Measurements from ENCODE around the gene HRH3.

HRH3 gene

GRCh38 chr20:62174021-62174804 is 45.9 kb downstream of the HRH3 start:
- no peak for TF ChIP-seq TCF12 (IDR thresholded peaks at IDR 0.05; ENCODE audit: low read depth)
- TF ChIP-seq EP300 (IDR thresholded peaks at IDR 0.05; ENCODE audit: borderline replicate concordance), result no peak
- no peak for TF ChIP-seq FOXM1 (IDR thresholded peaks at IDR 0.05; ENCODE audit: borderline replicate concordance, low read depth)
- TF ChIP-seq TAF1 (IDR thresholded peaks at IDR 0.05; ENCODE audit: low read depth), result no peak
- TF ChIP-seq ZBTB7A (IDR thresholded peaks at IDR 0.05; ENCODE audit: low read depth), result no peak
- TF ChIP-seq REST (IDR thresholded peaks at IDR 0.05; ENCODE audit: low read depth), result no peak
- no peak for TF ChIP-seq YY1 (IDR thresholded peaks at IDR 0.05; ENCODE audit: low read depth)
- no peak for TF ChIP-seq MAX (IDR thresholded peaks at IDR 0.05)
- no peak for TF ChIP-seq CREB1 (IDR thresholded peaks at IDR 0.05; ENCODE audit: low read depth)
- no peak for TF ChIP-seq RAD21 (IDR thresholded peaks at IDR 0.05; ENCODE audit: low read depth)
- TF ChIP-seq EGR1 (IDR thresholded peaks at IDR 0.05), result no peak
- no peak for TF ChIP-seq CEBPB (IDR thresholded peaks at IDR 0.05)
- no peak for TF ChIP-seq USF1 (IDR thresholded peaks at IDR 0.05)
- TF ChIP-seq NFIC (IDR thresholded peaks at IDR 0.05), result no peak

GRCh38 chr20:62172666-62173065 is 47.4 kb downstream of the HRH3 start:
- TF ChIP-seq CEBPB (IDR thresholded peaks at IDR 0.05) (no peak), ZBTB7A (IDR thresholded peaks at IDR 0.05; ENCODE audit: low read depth) (no peak), EGR1 (IDR thresholded peaks at IDR 0.05) (no peak), NFIC (IDR thresholded peaks at IDR 0.05) (no peak), YY1 (IDR thresholded peaks at IDR 0.05; ENCODE audit: low read depth) (no peak), FOXM1 (IDR thresholded peaks at IDR 0.05; ENCODE audit: borderline replicate concordance, low read depth) (no peak), TEAD4 (IDR thresholded peaks at IDR 0.05) (no peak), EP300 (IDR thresholded peaks at IDR 0.05; ENCODE audit: borderline replicate concordance) (no peak), RAD21 (IDR thresholded peaks at IDR 0.05; ENCODE audit: low read depth) (no peak), USF1 (IDR thresholded peaks at IDR 0.05) (no peak), MAX (IDR thresholded peaks at IDR 0.05) (no peak), CREB1 (IDR thresholded peaks at IDR 0.05; ENCODE audit: low read depth) (no peak), TAF1 (IDR thresholded peaks at IDR 0.05; ENCODE audit: low read depth) (no peak), REST (IDR thresholded peaks at IDR 0.05; ENCODE audit: low read depth) (no peak), TCF12 (IDR thresholded peaks at IDR 0.05; ENCODE audit: low read depth) (no peak)

- TF ChIP-seq ZBTB7A (IDR thresholded peaks at IDR 0.05; ENCODE audit: low read depth), result no peak
- no peak for TF ChIP-seq CEBPB (IDR thresholded peaks at IDR 0.05)
- TF ChIP-seq MAX (IDR thresholded peaks at IDR 0.05), result no peak
- TF ChIP-seq CREB1 (IDR thresholded peaks at IDR 0.05; ENCODE audit: low read depth), result no peak
- TF ChIP-seq TCF12 (IDR thresholded peaks at IDR 0.05; ENCODE audit: low read depth), result no peak
- no peak for TF ChIP-seq NFIC (IDR thresholded peaks at IDR 0.05)
- no peak for TF ChIP-seq YY1 (IDR thresholded peaks at IDR 0.05; ENCODE audit: low read depth)
- no peak for TF ChIP-seq RAD21 (IDR thresholded peaks at IDR 0.05; ENCODE audit: low read depth)
- no peak for TF ChIP-seq FOXM1 (IDR thresholded peaks at IDR 0.05; ENCODE audit: borderline replicate concordance, low read depth)
Measured at GRCh38 chr20:62171245-62171644, 48.8 kb downstream of the HRH3 start.

- TF ChIP-seq RAD21 (IDR thresholded peaks at IDR 0.05; ENCODE audit: low read depth), result no peak
Measured at GRCh38 chr20:62170536-62170935, 49.5 kb downstream of the HRH3 start.

GRCh38 chr20:62168890-62169435 is 51.1 kb downstream of the HRH3 start:
- TF ChIP-seq USF1 (IDR thresholded peaks at IDR 0.05), result no peak
- TF ChIP-seq YY1 (IDR thresholded peaks at IDR 0.05; ENCODE audit: low read depth), result no peak
- TF ChIP-seq EGR1 (IDR thresholded peaks at IDR 0.05), result no peak
- no peak for TF ChIP-seq TCF12 (IDR thresholded peaks at IDR 0.05; ENCODE audit: low read depth)
- TF ChIP-seq RAD21 (IDR thresholded peaks at IDR 0.05; ENCODE audit: low read depth), result no peak
- TF ChIP-seq REST (IDR thresholded peaks at IDR 0.05; ENCODE audit: low read depth), result no peak
- no peak for TF ChIP-seq CREB1 (IDR thresholded peaks at IDR 0.05; ENCODE audit: low read depth)
- TF ChIP-seq NFIC (IDR thresholded peaks at IDR 0.05), result no peak
- TF ChIP-seq CEBPB (IDR thresholded peaks at IDR 0.05), result no peak
- TF ChIP-seq TAF1 (IDR thresholded peaks at IDR 0.05; ENCODE audit: low read depth), result no peak

Measured in Ishikawa (cell line).